Heart left ventricle (tissue), 13 donors: ENCODE data around the gene CA14.
"Not testable (repeated sequence)": the region's sequence is repeated elsewhere in the genome, so short reads cannot be mapped to it uniquely, and the experiment has no call there.

Experiments
- CTCF ChIP-seq, 12 donors: fragments of 200-600 bp; sonication (generic) in 4 of 12; IDR thresholded peaks; one replicate each; pipeline versions ENCODE4 v1.5.0 to v1.8.0; 2018 to 2022; ENCODE audit warnings: antibody characterized with exemption in 12 of 12, mild to moderate bottlenecking in 5 of 12
- POLR2A ChIP-seq, 2 donors: fragments of 450-650 bp; IDR thresholded peaks; one replicate each; pipeline ENCODE4 v1.6.1; 2017; ENCODE audit warnings: antibody characterized with exemption in 2 of 2, mild to moderate bottlenecking in 2 of 2, moderate library complexity in 2 of 2
- donor health status: ischemic (EF 13 %, LVEDD 7.1; RV severe dilation, severe dysfunction).
- donor health status: DM: no; HTN: yes; CAD: no.
- donor health status: DM: no; HTN: no; CAD: no.
- donor health status: ischemic (EF 25% LVEDD 6.9; RV normal size, moderate dysfunction).
- donor health status: ischemic (EF 25% LVEDD 5.7; RV mildly dilated, moderate dysfunction).
- donor health status: ischemic (EF 35%, LVEDD 5.7; RV mildly dilated, moderate dysfunction).
- donor health status: nonischemic (EF 11% LVEDD 7.7; RV severe dilation, severe dysfunction).
- donor health status: DM: yes; HTN: yes; CAD: no.
- donor health status: PGD.
- donor health status: ischemic (EF 29% LVEDD 5.4; RV normal size, mild dysfunction).
- donor health status: nonischemic (EF 23%, LVEDD 6.1; RV moderate dilation, normal function).

DNA sequence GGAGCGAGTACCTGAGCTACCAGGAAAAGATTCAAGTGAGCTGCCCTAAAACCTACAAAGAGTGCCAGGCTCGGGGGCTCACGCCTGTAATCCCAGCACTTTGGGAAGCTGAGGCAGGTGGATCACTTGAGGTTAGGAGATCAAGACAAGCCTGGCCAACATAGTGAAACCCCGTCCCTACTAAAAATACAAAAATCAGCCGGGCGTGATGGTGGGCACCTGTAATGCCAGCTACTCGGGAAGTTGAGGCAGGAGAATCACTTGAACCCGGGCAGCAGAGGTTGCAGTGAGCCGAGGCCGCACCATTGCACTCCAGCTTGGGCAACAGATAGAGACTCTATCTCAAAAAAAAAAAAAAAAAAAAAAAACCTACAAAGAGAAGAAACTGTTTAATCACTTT lies 24.7 kb upstream of the CA14 start:
- TF ChIP-seq CTCF, POLR2A (IDR thresholded peaks at IDR 0.05): not testable (repeated sequence)
